Measurements from ENCODE around the gene PCDHGA1.

DNA sequence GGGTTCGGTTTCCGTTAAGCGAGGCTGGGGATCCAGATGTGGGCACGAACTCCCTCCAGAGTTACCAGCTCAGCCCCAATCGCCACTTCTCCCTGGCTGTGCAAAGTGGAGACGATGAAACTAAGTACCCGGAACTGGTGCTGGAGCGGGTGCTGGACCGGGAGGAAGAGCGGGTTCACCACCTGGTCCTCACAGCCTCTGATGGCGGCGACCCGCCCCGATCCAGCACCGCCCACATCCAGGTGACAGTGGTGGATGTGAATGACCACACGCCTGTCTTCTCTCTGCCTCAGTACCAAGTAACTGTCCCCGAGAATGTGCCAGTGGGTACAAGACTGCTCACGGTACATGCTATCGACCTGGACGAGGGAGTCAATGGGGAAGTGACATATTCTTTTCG lies 53.0 kb downstream of the PCDHGA1 start:
- TF ChIP-seq CTCF (conservative IDR thresholded peaks at IDR 0.05; ENCODE audit: low read depth, low read length) (no peak), EZH2 (IDR thresholded peaks at IDR 0.05; ENCODE audit: borderline replicate concordance, low read depth, low read length, poor library complexity, severe bottlenecking) (no peak)

Measured in A673 (cell line).